ENCODE data around the gene NPY4R2. TPM values are rescaled to one million over a fixed set of nuclear protein-coding genes. Genes with fewer than 3 reads are reported as not detected.
"Not testable (repeated sequence)": the region's sequence is repeated elsewhere in the genome, so short reads cannot be mapped to it uniquely, and the experiment has no call there.

The NPY4R2 gene
- total and polyA plus RNA-seq, 4 donors, result not detected

GRCh38 chr10:47936772-47937228 is 18.3 kb downstream of the NPY4R2 start:
- H3K27me3 ChIP-seq (ENCODE audit: control insufficient read depth in 4 of 4, insufficient read depth in 4 of 4, low read length in 3 of 4); H3K4me3 ChIP-seq (ENCODE audit: low read depth in 1 of 3, low read length in 3 of 3); H3K36me3 ChIP-seq (ENCODE audit: control insufficient read depth in 4 of 4, insufficient read depth in 3 of 4, low read depth in 1 of 4, low read length in 3 of 4); H3K4me1 ChIP-seq (ENCODE audit: control insufficient read depth in 4 of 4, insufficient read depth in 4 of 4, low read length in 3 of 4); H3K9me3 ChIP-seq (ENCODE audit: control insufficient read depth in 4 of 4, low read length in 3 of 4); H3K27ac ChIP-seq (ENCODE audit: low read depth in 1 of 2, low read length in 2 of 2); DNase-seq (ENCODE audit: low spot score); H3K9ac ChIP-seq (ENCODE audit: low read depth in 1 of 2, low read length in 2 of 2): not testable (repeated sequence)
- 82% methylated on average over 7 of the region's 8 CpGs for WGBS

- H3K9me3 ChIP-seq (ENCODE audit: control insufficient read depth in 4 of 4, low read length in 3 of 4); H3K36me3 ChIP-seq (ENCODE audit: control insufficient read depth in 4 of 4, insufficient read depth in 3 of 4, low read depth in 1 of 4, low read length in 3 of 4); H3K4me3 ChIP-seq (ENCODE audit: low read depth in 1 of 3, low read length in 3 of 3); DNase-seq (ENCODE audit: low spot score); H3K9ac ChIP-seq (ENCODE audit: low read depth in 1 of 2, low read length in 2 of 2); H3K27me3 ChIP-seq (ENCODE audit: control insufficient read depth in 4 of 4, insufficient read depth in 4 of 4, low read length in 3 of 4); H3K4me1 ChIP-seq (ENCODE audit: control insufficient read depth in 4 of 4, insufficient read depth in 4 of 4, low read length in 3 of 4); H3K27ac ChIP-seq (ENCODE audit: low read depth in 1 of 2, low read length in 2 of 2): not testable (repeated sequence)
- WGBS, result no CpG with 5 or more reads among the region's 3 CpGs
These were observed 19.2 kb downstream of the NPY4R2 start for GRCh38 chr10:47937634-47938033.

- not testable (repeated sequence) for H3K36me3 ChIP-seq (ENCODE audit: control insufficient read depth in 4 of 4, insufficient read depth in 3 of 4, low read depth in 1 of 4, low read length in 3 of 4); H3K9ac ChIP-seq (ENCODE audit: low read depth in 1 of 2, low read length in 2 of 2); DNase-seq (ENCODE audit: low spot score); H3K4me3 ChIP-seq (ENCODE audit: low read depth in 1 of 3, low read length in 3 of 3); H3K27me3 ChIP-seq (ENCODE audit: control insufficient read depth in 4 of 4, insufficient read depth in 4 of 4, low read length in 3 of 4); H3K27ac ChIP-seq (ENCODE audit: low read depth in 1 of 2, low read length in 2 of 2); H3K9me3 ChIP-seq (ENCODE audit: control insufficient read depth in 4 of 4, low read length in 3 of 4); H3K4me1 ChIP-seq (ENCODE audit: control insufficient read depth in 4 of 4, insufficient read depth in 4 of 4, low read length in 3 of 4)
- 30% methylated on average over 2 of the region's 2 CpGs for WGBS
These were observed 22.4 kb downstream of the NPY4R2 start for GRCh38 chr10:47940821-47941220.

- H3K4me3 ChIP-seq (ENCODE audit: low read depth in 1 of 3, low read length in 3 of 3); H3K4me1 ChIP-seq (ENCODE audit: control insufficient read depth in 4 of 4, insufficient read depth in 4 of 4, low read length in 3 of 4); H3K9me3 ChIP-seq (ENCODE audit: control insufficient read depth in 4 of 4, low read length in 3 of 4); H3K27me3 ChIP-seq (ENCODE audit: control insufficient read depth in 4 of 4, insufficient read depth in 4 of 4, low read length in 3 of 4); H3K36me3 ChIP-seq (ENCODE audit: control insufficient read depth in 4 of 4, insufficient read depth in 3 of 4, low read depth in 1 of 4, low read length in 3 of 4); DNase-seq (ENCODE audit: low spot score); H3K27ac ChIP-seq (ENCODE audit: low read depth in 1 of 2, low read length in 2 of 2); H3K9ac ChIP-seq (ENCODE audit: low read depth in 1 of 2, low read length in 2 of 2): not testable (repeated sequence)
- WGBS, result 78% methylated on average over 6 of the region's 6 CpGs
These were observed 22.9 kb downstream of the NPY4R2 start for GRCh38 chr10:47941379-47941778.

- DNase-seq (ENCODE audit: low spot score); H3K27ac ChIP-seq (ENCODE audit: low read depth in 1 of 2, low read length in 2 of 2); H3K4me1 ChIP-seq (ENCODE audit: control insufficient read depth in 4 of 4, insufficient read depth in 4 of 4, low read length in 3 of 4); H3K36me3 ChIP-seq (ENCODE audit: control insufficient read depth in 4 of 4, insufficient read depth in 3 of 4, low read depth in 1 of 4, low read length in 3 of 4); H3K27me3 ChIP-seq (ENCODE audit: control insufficient read depth in 4 of 4, insufficient read depth in 4 of 4, low read length in 3 of 4); H3K9ac ChIP-seq (ENCODE audit: low read depth in 1 of 2, low read length in 2 of 2); H3K9me3 ChIP-seq (ENCODE audit: control insufficient read depth in 4 of 4, low read length in 3 of 4); H3K4me3 ChIP-seq (ENCODE audit: low read depth in 1 of 3, low read length in 3 of 3): not testable (repeated sequence)
- 80% methylated on average over 4 of the region's 8 CpGs for WGBS
These were observed 24.0 kb downstream of the NPY4R2 start for GRCh38 chr10:47942351-47943019.

GRCh38 chr10:47943328-47943727 is 24.9 kb downstream of the NPY4R2 start:
- H3K27ac ChIP-seq (ENCODE audit: low read depth in 1 of 2, low read length in 2 of 2); H3K9me3 ChIP-seq (ENCODE audit: control insufficient read depth in 4 of 4, low read length in 3 of 4); H3K36me3 ChIP-seq (ENCODE audit: control insufficient read depth in 4 of 4, insufficient read depth in 3 of 4, low read depth in 1 of 4, low read length in 3 of 4); DNase-seq (ENCODE audit: low spot score); H3K27me3 ChIP-seq (ENCODE audit: control insufficient read depth in 4 of 4, insufficient read depth in 4 of 4, low read length in 3 of 4); H3K4me1 ChIP-seq (ENCODE audit: control insufficient read depth in 4 of 4, insufficient read depth in 4 of 4, low read length in 3 of 4); H3K9ac ChIP-seq (ENCODE audit: low read depth in 1 of 2, low read length in 2 of 2); H3K4me3 ChIP-seq (ENCODE audit: low read depth in 1 of 3, low read length in 3 of 3): not testable (repeated sequence)
- 100% methylated on average over 1 of the region's 4 CpGs for WGBS

- not testable (repeated sequence) for H3K36me3 ChIP-seq (ENCODE audit: control insufficient read depth in 4 of 4, insufficient read depth in 3 of 4, low read depth in 1 of 4, low read length in 3 of 4); H3K4me1 ChIP-seq (ENCODE audit: control insufficient read depth in 4 of 4, insufficient read depth in 4 of 4, low read length in 3 of 4); H3K9ac ChIP-seq (ENCODE audit: low read depth in 1 of 2, low read length in 2 of 2); H3K9me3 ChIP-seq (ENCODE audit: control insufficient read depth in 4 of 4, low read length in 3 of 4); H3K27me3 ChIP-seq (ENCODE audit: control insufficient read depth in 4 of 4, insufficient read depth in 4 of 4, low read length in 3 of 4); H3K27ac ChIP-seq (ENCODE audit: low read depth in 1 of 2, low read length in 2 of 2); DNase-seq (ENCODE audit: low spot score); H3K4me3 ChIP-seq (ENCODE audit: low read depth in 1 of 3, low read length in 3 of 3)
- 73% methylated on average over 1 of the region's 1 CpG for WGBS
These were observed 29.0 kb downstream of the NPY4R2 start for GRCh38 chr10:47947424-47947823.

- not testable (repeated sequence) for H3K27me3 ChIP-seq (ENCODE audit: control insufficient read depth in 4 of 4, insufficient read depth in 4 of 4, low read length in 3 of 4); H3K4me3 ChIP-seq (ENCODE audit: low read depth in 1 of 3, low read length in 3 of 3); H3K27ac ChIP-seq (ENCODE audit: low read depth in 1 of 2, low read length in 2 of 2); H3K9ac ChIP-seq (ENCODE audit: low read depth in 1 of 2, low read length in 2 of 2); H3K36me3 ChIP-seq (ENCODE audit: control insufficient read depth in 4 of 4, insufficient read depth in 3 of 4, low read depth in 1 of 4, low read length in 3 of 4); H3K9me3 ChIP-seq (ENCODE audit: control insufficient read depth in 4 of 4, low read length in 3 of 4); H3K4me1 ChIP-seq (ENCODE audit: control insufficient read depth in 4 of 4, insufficient read depth in 4 of 4, low read length in 3 of 4); DNase-seq (ENCODE audit: low spot score)
- 92% methylated on average over 8 of the region's 8 CpGs for WGBS
These were observed 38.7 kb downstream of the NPY4R2 start for GRCh38 chr10:47957158-47957557.

- H3K9ac ChIP-seq (ENCODE audit: low read depth in 1 of 2, low read length in 2 of 2); H3K27ac ChIP-seq (ENCODE audit: low read depth in 1 of 2, low read length in 2 of 2); H3K4me1 ChIP-seq (ENCODE audit: control insufficient read depth in 4 of 4, insufficient read depth in 4 of 4, low read length in 3 of 4); DNase-seq (ENCODE audit: low spot score); H3K4me3 ChIP-seq (ENCODE audit: low read depth in 1 of 3, low read length in 3 of 3); H3K9me3 ChIP-seq (ENCODE audit: control insufficient read depth in 4 of 4, low read length in 3 of 4); H3K27me3 ChIP-seq (ENCODE audit: control insufficient read depth in 4 of 4, insufficient read depth in 4 of 4, low read length in 3 of 4); H3K36me3 ChIP-seq (ENCODE audit: control insufficient read depth in 4 of 4, insufficient read depth in 3 of 4, low read depth in 1 of 4, low read length in 3 of 4): not testable (repeated sequence)
- 87% methylated on average over 4 of the region's 5 CpGs for WGBS
These were observed 41.2 kb downstream of the NPY4R2 start for GRCh38 chr10:47959677-47960076.
